ENCODE data around the gene LRCOL1. TPM values are rescaled to one million over a fixed set of nuclear protein-coding genes. Genes with fewer than 3 reads are reported as not detected.

The LRCOL1 gene
- total and polyA plus RNA-seq, 7 donors = 0.49 to 1.4 (median 0.55) TPM; not detected in 4

- peak overlapping the region in 1 of 4 donors; percentile 46 for H3K27ac ChIP-seq
- TF ChIP-seq EP300 (IDR thresholded peaks at IDR 0.05) (no peak), POLR2A (IDR thresholded peaks at IDR 0.05) (no peak), POLR2AphosphoS5 (IDR thresholded peaks at IDR 0.05) (no peak)
- TF ChIP-seq, protein P1, sequence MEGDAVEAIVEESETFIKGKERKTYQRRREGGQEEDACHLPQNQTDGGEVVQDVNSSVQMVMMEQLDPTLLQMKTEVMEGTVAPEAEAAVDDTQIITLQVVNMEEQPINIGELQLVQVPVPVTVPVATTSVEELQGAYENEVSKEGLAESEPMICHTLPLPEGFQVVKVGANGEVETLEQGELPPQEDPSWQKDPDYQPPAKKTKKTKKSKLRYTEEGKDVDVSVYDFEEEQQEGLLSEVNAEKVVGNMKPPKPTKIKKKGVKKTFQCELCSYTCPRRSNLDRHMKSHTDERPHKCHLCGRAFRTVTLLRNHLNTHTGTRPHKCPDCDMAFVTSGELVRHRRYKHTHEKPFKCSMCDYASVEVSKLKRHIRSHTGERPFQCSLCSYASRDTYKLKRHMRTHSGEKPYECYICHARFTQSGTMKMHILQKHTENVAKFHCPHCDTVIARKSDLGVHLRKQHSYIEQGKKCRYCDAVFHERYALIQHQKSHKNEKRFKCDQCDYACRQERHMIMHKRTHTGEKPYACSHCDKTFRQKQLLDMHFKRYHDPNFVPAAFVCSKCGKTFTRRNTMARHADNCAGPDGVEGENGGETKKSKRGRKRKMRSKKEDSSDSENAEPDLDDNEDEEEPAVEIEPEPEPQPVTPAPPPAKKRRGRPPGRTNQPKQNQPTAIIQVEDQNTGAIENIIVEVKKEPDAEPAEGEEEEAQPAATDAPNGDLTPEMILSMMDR (IDR thresholded peaks at IDR 0.05) = no peak
- 8 to 9% methylated on average over 51 of the region's 51 CpGs for WGBS, 2 donors
- peaks cover 0 to 27% (median 20%) of the 10 kb centered on the region in 4 donors for H3K4me1 ChIP-seq
- H3K36me3 ChIP-seq = no peaks in the 10 kb centered on the region
- intact Hi-C loops (cut with DNase I) = no loop called here
- no peak for DNase-seq
- H3K4me3 ChIP-seq = peak overlapping the region in 3 of 4 donors; percentile 9 to 10 (median 10)
- peaks cover 0 to 6% (median 4%) of the 10 kb centered on the region in 4 donors for H3K9me3 ChIP-seq
- H3K27me3 ChIP-seq = peaks cover 43 to 61% (median 51%) of the 10 kb centered on the region in 3 donors
These were observed 7.7 kb upstream of the LRCOL1 start for GRCh38 chr12:132617822-132618682.

DNA sequence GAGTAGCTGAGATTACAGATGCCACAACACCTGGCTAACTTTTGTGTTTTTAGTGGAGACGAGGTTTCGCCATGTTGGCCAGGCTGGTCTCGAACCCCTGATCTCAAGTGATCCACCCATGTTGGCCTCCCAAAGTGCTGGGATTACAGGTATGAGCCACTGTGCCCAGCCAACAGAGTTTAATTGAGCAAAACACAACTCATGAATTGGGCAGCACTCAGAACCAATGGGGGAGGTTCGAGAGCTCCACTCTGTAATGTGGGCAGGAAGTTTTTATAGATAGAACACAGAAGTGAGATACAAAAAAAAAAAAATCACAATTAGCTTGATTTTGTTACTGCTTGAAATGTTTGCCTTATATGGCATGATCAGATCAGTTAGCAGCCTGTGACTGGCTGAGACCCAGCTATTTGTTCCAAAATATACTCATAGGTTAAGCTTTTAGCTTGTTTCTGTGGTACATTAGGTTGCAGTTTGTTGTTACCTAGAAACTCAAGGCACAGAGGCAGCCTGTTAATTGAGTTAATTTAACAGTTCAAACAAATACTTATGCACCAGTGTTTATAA is 6.8 kb upstream of the LRCOL1 start:
- no peak overlapping the region for H3K27ac ChIP-seq
- H3K36me3 ChIP-seq = no peaks in the 10 kb centered on the region
- intact Hi-C loops (cut with DNase I) = no loop called here
- peaks cover 0 to 6% (median 4%) of the 10 kb centered on the region in 4 donors for H3K9me3 ChIP-seq
- no peak for DNase-seq
- H3K4me1 ChIP-seq = peaks cover 0 to 19% (median 12%) of the 10 kb centered on the region in 4 donors
- WGBS, 2 donors = 89 to 92% methylated on average over 4 of the region's 4 CpGs
- H3K4me3 ChIP-seq = no peak overlapping the region
- peaks cover 43 to 61% (median 51%) of the 10 kb centered on the region in 3 donors for H3K27me3 ChIP-seq
- TF ChIP-seq EP300 (IDR thresholded peaks at IDR 0.05) (no peak), POLR2AphosphoS5 (IDR thresholded peaks at IDR 0.05) (no peak), POLR2A (IDR thresholded peaks at IDR 0.05) (no peak)
- TF ChIP-seq, protein P1 (IDR thresholded peaks at IDR 0.05) = no peak

- WGBS, 2 donors = 82 to 83% methylated on average over 16 of the region's 16 CpGs
- Histone ChIP-seq H3K27me3 (peaks cover 43 to 68% (median 57%) of the 10 kb centered on the region in 3 donors), H3K36me3 (no peaks in the 10 kb centered on the region), H3K4me3 (no peak overlapping the region), H3K27ac (no peak overlapping the region), H3K4me1 (peaks cover 0 to 15% (median 8%) of the 10 kb centered on the region in 4 donors), H3K9me3 (peaks cover 0 to 10% (median 4%) of the 10 kb centered on the region in 4 donors)
- intact Hi-C loops (cut with DNase I) = loop anchor here (2.0 kb wide), 2 partner anchors 15 to 201 kb away; no protein-coding TSS in a partner anchor
- DNase-seq = no peak
- TF ChIP-seq EP300 (IDR thresholded peaks at IDR 0.05) (no peak), POLR2AphosphoS5 (IDR thresholded peaks at IDR 0.05) (no peak), POLR2A (IDR thresholded peaks at IDR 0.05) (no peak)
- TF ChIP-seq, protein P1 (IDR thresholded peaks at IDR 0.05) = no peak
These were observed 5.2 kb upstream of the LRCOL1 start for GRCh38 chr12:132615579-132616038.

DNA sequence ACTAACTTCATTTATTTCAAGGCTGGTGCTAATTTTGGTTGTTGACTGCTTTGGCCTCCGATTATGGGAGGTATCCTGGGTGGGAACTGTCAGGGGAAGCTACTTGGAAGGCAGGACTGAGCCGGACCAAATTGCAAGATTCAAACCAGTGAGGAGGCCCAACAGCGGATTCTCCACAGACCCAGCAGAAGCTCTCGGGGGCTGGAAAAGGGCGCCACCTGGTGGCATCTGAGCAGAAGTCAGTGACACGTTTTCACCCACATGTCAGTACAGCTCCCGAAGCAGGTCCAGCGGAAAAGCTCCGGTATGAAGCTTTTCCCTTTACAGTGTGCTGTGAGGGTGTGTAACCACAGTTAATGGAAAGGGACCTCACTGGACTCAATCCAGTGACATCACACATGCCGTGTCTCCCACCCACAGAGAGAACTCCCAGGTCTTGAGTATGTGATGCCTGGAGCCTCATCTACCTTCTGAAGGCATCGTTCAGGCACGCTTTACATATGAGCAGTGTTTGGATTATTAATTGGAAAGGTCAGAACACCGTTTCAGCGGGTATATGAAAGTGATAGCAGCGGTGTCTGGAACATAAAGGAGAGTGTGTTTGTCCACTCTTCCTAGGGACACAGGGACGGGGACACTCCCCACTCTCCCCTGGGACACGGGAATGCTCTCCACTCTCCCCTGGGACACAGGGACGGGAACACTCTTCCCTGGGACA is 4.6 kb upstream of the LRCOL1 start:
- H3K36me3 ChIP-seq = no peaks in the 10 kb centered on the region
- TF ChIP-seq POLR2A (IDR thresholded peaks at IDR 0.05) (no peak), POLR2AphosphoS5 (IDR thresholded peaks at IDR 0.05) (no peak), EP300 (IDR thresholded peaks at IDR 0.05) (no peak)
- TF ChIP-seq, protein P1 (IDR thresholded peaks at IDR 0.05) = peak; percentile 60 to 88 (median 84)
- H3K4me1 ChIP-seq = peaks cover 0 to 17% (median 11%) of the 10 kb centered on the region in 4 donors
- WGBS, 2 donors = 26 to 30% methylated on average over 18 of the region's 18 CpGs
- intact Hi-C loops (cut with DNase I) = loop anchor here (2.0 to 5.0 kb wide), 3 partner anchors 14 to 473 kb away; partner anchors contain the start of genes DDX51 and NOC4L
- no peak overlapping the region for H3K27ac ChIP-seq
- H3K4me3 ChIP-seq = no peak overlapping the region
- peak; percentile 91 for DNase-seq
- peaks cover 0 to 10% (median 4%) of the 10 kb centered on the region in 4 donors for H3K9me3 ChIP-seq
- H3K27me3 ChIP-seq = peaks cover 40 to 68% (median 57%) of the 10 kb centered on the region in 3 donors
